ENCODE results near the gene IQCK. TPM values are rescaled to one million over a fixed set of nuclear protein-coding genes. Genes with fewer than 3 reads are reported as not detected.
A peak's percentile ranks its signal among the peaks of the same experiment; 100 is the strongest.

IQCK gene
- total and polyA plus RNA-seq, 5 experiments from 2014 or later, result 1.7 to 3.1 (median 2.3) TPM

GRCh38 chr16:19858340-19859018 lies 140.4 kb downstream of the IQCK start:
- no peak overlapping the region for H3K27ac Mint-ChIP-seq
- POLR2A ChIA-PET, result no interaction called here
- ATAC-seq, result no peak

DNA sequence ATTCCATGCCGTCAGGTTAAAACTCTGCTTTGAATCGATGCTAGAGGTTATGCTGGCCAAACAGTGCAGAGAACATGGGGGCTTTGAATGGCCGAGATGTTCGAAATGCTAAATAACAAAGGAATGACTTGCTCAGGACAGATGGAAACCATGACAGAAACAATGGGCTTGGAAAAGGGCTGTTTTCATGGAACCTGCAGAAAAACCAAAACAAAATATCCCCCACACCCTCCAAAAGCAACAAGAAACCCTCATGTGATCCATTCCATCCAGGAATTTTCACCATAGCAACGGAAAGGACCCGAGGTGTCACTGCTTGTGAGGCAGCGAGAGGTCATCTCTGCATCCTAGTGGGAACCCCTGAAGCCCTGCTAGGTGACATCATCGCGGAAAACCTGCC lies 141.1 kb downstream of the IQCK start:
- DNase-seq (no peak), ATAC-seq (no peak)
- Mint-ChIP-seq H3K27ac (no peak overlapping the region), H3K36me3 (no peaks in the 10 kb centered on the region), H3K4me3 (no peak overlapping the region), H3K9me3 (no peaks in the 10 kb centered on the region), H3K4me1 (no peaks in the 10 kb centered on the region), H3K27me3 (peaks cover 0 to 1% (median 0%) of the 10 kb centered on the region in 5 donors)
- POLR2A ChIA-PET, result no interaction called here

More at GRCh38 chr16:19858340-19859018, 140.4 kb downstream of the IQCK start:
- peaks cover 0 to 1% (median 0%) of the 10 kb centered on the region in 5 donors for H3K27me3 Mint-ChIP-seq
- no peak for DNase-seq
- no peaks in the 10 kb centered on the region for H3K36me3 Mint-ChIP-seq
- no peaks in the 10 kb centered on the region for H3K9me3 Mint-ChIP-seq
- H3K4me1 Mint-ChIP-seq, result no peaks in the 10 kb centered on the region
- no peak overlapping the region for H3K4me3 Mint-ChIP-seq

DNA sequence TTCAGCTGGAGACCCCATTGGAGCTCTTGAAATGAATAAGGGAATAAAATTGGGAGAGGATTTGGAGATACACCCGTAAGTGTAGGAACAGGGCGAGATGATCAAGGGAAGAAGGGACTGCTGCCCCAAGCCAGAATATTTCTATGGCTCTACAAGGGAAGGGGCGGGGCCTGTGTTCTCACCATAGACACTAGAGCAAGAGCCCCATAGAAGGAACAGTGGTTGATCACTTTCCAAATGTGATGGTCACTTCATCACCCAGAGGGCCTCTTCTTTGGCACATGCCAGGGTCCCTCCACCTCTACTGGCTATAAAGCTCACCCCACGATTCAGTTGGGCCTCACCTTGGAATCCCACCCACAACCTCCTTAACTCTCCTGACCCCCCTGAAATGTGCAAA lies 141.5 kb downstream of the IQCK start:
- H3K27ac Mint-ChIP-seq, result no peak overlapping the region
- H3K9me3 Mint-ChIP-seq, result no peaks in the 10 kb centered on the region
- ATAC-seq, result no peak
- H3K4me1 Mint-ChIP-seq, result no peaks in the 10 kb centered on the region
- no peak for DNase-seq
- POLR2A ChIA-PET, result no interaction called here
- H3K27me3 Mint-ChIP-seq, result peaks cover 0 to 1% (median 0%) of the 10 kb centered on the region in 5 donors
- H3K36me3 Mint-ChIP-seq, result no peaks in the 10 kb centered on the region
- no peak overlapping the region for H3K4me3 Mint-ChIP-seq

DNA sequence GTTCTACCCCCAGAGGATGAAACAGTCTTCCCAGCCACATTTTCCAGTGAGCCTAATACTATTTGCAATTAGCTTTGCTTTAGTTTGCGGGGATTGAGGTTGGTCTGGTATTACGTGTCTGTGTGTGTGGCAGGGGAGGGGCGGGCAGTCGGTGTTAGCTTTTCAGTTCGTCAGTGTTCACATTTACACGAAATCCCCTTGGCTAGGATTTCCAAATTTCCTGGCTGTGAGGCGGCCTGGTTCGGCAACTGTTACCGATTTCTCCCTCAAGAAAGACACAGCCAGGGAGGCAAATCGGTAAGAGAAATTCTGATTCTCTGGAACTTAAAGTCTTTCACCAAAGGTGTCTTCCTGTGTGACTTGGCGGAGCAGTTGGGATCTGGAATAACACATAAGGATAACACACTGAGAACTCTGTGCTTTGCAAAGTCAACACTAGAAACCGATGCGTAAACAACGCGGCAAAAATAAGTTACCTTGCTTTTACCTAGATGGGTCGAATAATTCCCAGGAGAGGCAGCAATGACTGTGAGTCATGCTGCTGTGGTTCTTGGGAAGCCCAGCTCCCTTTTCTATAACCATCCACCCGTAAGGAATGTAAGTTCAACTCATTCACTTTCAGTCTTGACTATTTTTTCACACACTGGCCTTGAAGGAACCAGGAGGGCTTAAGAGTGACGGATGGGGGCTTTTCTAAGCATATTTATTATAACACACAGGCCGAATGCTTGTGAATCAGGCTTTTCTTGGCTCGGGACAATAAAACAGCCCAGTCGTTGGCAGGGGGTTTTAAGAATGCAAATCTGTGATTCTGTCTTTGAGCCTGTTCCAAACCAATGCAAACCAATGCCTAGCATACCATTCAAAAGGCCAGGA lies 142.3 kb downstream of the IQCK start:
- Mint-ChIP-seq H3K36me3 (no peaks in the 10 kb centered on the region), H3K27me3 (peaks cover 0 to 1% (median 0%) of the 10 kb centered on the region in 5 donors), H3K4me1 (no peaks in the 10 kb centered on the region), H3K4me3 (no peak overlapping the region), H3K9me3 (no peaks in the 10 kb centered on the region), H3K27ac (no peak overlapping the region)
- POLR2A ChIA-PET, result no interaction called here
- no peak for ATAC-seq
- DNase-seq, result no peak

- Mint-ChIP-seq H3K9me3 (no peaks in the 10 kb centered on the region), H3K36me3 (no peaks in the 10 kb centered on the region), H3K27ac (peak overlapping the region in 1 of 10 donors; percentile 7), H3K27me3 (peaks cover 0 to 1% (median 0%) of the 10 kb centered on the region in 5 donors), H3K4me3 (no peak overlapping the region), H3K4me1 (no peaks in the 10 kb centered on the region)
- no peak for ATAC-seq
- DNase-seq, result no peak
- POLR2A ChIA-PET, result no interaction called here
Observed at GRCh38 chr16:19861133-19861532, 143.1 kb downstream of the IQCK start.

- ATAC-seq (no peak), DNase-seq (no peak)
- POLR2A ChIA-PET, result no interaction called here
- no peak overlapping the region for H3K27ac Mint-ChIP-seq
- no peaks in the 10 kb centered on the region for H3K9me3 Mint-ChIP-seq
- H3K36me3 Mint-ChIP-seq, result no peaks in the 10 kb centered on the region
- peaks cover 0 to 1% (median 0%) of the 10 kb centered on the region in 5 donors for H3K27me3 Mint-ChIP-seq
- H3K4me1 Mint-ChIP-seq, result no peaks in the 10 kb centered on the region
- no peak overlapping the region for H3K4me3 Mint-ChIP-seq
Observed at GRCh38 chr16:19861811-19862327, 143.8 kb downstream of the IQCK start.

GRCh38 chr16:19863990-19864389 lies 145.9 kb downstream of the IQCK start:
- POLR2A ChIA-PET, result no interaction called here
- Mint-ChIP-seq H3K27me3 (peaks cover 0 to 8% (median 3%) of the 10 kb centered on the region in 5 donors), H3K27ac (no peak overlapping the region), H3K4me3 (no peak overlapping the region), H3K36me3 (no peaks in the 10 kb centered on the region), H3K9me3 (no peaks in the 10 kb centered on the region), H3K4me1 (no peaks in the 10 kb centered on the region)
- no peak for DNase-seq
- no peak for ATAC-seq

GRCh38 chr16:19864566-19864965 lies 146.5 kb downstream of the IQCK start:
- ATAC-seq, result no peak
- POLR2A ChIA-PET, result no interaction called here
- no peak for DNase-seq
- Mint-ChIP-seq H3K27me3 (peaks cover 0 to 8% (median 3%) of the 10 kb centered on the region in 5 donors), H3K36me3 (no peaks in the 10 kb centered on the region), H3K4me3 (no peak overlapping the region), H3K4me1 (no peaks in the 10 kb centered on the region), H3K9me3 (no peaks in the 10 kb centered on the region), H3K27ac (peak overlapping the region in 1 of 10 donors; percentile 41)

- POLR2A ChIA-PET, result no interaction called here
- Mint-ChIP-seq H3K9me3 (no peaks in the 10 kb centered on the region), H3K27me3 (peaks cover 0 to 8% (median 3%) of the 10 kb centered on the region in 5 donors), H3K4me1 (no peaks in the 10 kb centered on the region), H3K4me3 (no peak overlapping the region), H3K27ac (no peak overlapping the region), H3K36me3 (no peaks in the 10 kb centered on the region)
- ATAC-seq (no peak), DNase-seq (peak in 1 of 10 donors; percentile 41)
Observed at GRCh38 chr16:19868421-19868820, 150.3 kb downstream of the IQCK start.

DNA sequence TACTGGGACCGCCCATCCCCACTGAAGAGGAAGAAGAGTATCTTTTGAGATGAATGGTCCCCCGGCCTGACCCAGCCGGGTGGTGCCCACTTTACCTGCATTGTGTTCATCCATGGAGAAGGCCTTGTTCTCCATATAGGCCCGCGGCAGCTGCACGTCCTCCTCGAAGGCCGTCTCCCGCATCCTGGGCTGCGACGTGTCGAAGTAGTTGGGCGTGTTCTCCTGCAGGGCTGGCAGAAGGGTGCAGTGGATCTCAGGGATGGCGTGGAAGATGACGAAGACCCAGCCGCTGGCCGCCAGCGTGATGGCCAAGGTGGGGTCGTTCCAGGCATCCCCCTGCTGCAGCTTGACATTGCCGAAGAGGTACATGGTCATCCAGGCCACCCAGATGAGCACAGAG lies 153.7 kb downstream of the IQCK start:
- H3K36me3 Mint-ChIP-seq, result no peaks in the 10 kb centered on the region
- POLR2A ChIA-PET, result no interaction called here
- ATAC-seq (no peak), DNase-seq (peak in 1 of 10 donors; percentile 44)
- H3K27ac Mint-ChIP-seq, result peak overlapping the region in 1 of 10 donors; percentile 33
- H3K27me3 Mint-ChIP-seq, result peaks cover 0 to 18% (median 4%) of the 10 kb centered on the region in 5 donors
- no peaks in the 10 kb centered on the region for H3K9me3 Mint-ChIP-seq
- peaks cover 0 to 4% (median 0%) of the 10 kb centered on the region in 4 donors for H3K4me1 Mint-ChIP-seq
- H3K4me3 Mint-ChIP-seq, result peak overlapping the region in 1 of 10 donors; percentile 14

DNA sequence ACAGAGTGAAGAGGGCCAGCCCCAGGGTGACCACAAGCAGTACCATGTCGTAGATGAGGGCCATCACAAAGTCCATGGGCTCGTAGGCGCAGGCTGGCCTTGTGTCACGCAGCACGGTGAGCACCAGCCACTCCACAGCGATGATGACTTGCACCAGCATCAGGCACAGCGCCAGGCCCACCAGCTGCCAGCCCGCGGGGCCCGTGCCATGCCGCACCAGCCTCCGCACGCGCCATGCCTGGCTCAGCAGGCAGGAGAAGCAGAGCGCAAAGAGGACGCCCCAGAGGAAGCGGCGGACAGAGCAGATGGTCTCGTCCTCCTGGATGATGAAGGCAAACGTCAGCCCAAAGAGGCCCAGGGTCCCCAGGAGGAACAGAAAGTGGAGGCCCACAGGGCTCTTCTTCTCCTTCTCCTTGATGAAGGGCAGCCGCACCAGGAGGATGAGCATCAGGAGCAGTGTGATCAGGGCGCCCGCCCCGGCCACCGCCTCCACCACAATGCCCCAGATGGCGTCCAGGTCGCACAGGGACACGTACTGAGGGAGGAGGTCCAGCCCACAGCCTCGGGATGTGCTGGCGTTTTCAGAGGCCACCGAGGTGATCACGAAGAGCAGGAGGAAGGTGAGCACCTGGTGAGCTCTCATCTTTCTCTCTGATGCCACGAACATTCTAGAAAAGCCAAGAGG lies 154.2 kb downstream of the IQCK start:
- H3K9me3 Mint-ChIP-seq, result no peaks in the 10 kb centered on the region
- DNase-seq (no peak), ATAC-seq (no peak)
- H3K27ac Mint-ChIP-seq, result no peak overlapping the region
- no peak overlapping the region for H3K4me3 Mint-ChIP-seq
- POLR2A ChIA-PET, result no interaction called here
- H3K27me3 Mint-ChIP-seq, result peaks cover 0 to 24% (median 4%) of the 10 kb centered on the region in 5 donors
- H3K4me1 Mint-ChIP-seq, result peaks cover 0 to 4% (median 0%) of the 10 kb centered on the region in 4 donors
- H3K36me3 Mint-ChIP-seq, result no peaks in the 10 kb centered on the region

DNA sequence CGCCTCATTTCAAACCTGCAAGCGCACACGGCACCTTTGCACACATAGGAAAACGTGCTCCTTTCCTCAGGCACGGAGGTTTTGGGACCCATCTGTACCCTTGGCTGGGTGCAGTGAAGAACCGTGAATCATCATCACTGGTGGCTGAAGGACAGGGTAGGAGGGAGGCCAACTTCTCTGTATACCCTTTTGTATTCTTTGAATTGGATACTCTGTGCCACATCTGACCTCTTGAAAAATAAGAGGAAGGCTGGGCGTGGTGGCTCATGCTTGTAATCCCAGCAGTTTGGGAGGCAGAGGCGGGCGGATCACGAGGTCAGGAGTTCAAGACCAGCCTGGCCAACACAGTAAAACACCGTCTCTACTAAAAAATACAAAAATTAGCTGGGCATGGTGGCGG lies 154.9 kb downstream of the IQCK start:
- POLR2A ChIA-PET, result no interaction called here
- H3K4me1 Mint-ChIP-seq, result peaks cover 0 to 4% (median 0%) of the 10 kb centered on the region in 4 donors
- no peak for ATAC-seq

GRCh38 chr16:19874026-19874425 lies 156.0 kb downstream of the IQCK start:
- Mint-ChIP-seq H3K36me3 (no peaks in the 10 kb centered on the region), H3K4me3 (no peak overlapping the region), H3K4me1 (peaks cover 0 to 4% (median 0%) of the 10 kb centered on the region in 4 donors), H3K27me3 (peaks cover 0 to 20% (median 6%) of the 10 kb centered on the region in 5 donors), H3K9me3 (no peaks in the 10 kb centered on the region), H3K27ac (no peak overlapping the region)
- DNase-seq (no peak), ATAC-seq (no peak)
- POLR2A ChIA-PET, result no interaction called here

More for the DNA sequence above, 154.9 kb downstream of the IQCK start:
- H3K9me3 Mint-ChIP-seq, result no peaks in the 10 kb centered on the region
- H3K4me3 Mint-ChIP-seq, result no peak overlapping the region
- DNase-seq, result no peak
- peaks cover 0 to 28% (median 8%) of the 10 kb centered on the region in 5 donors for H3K27me3 Mint-ChIP-seq
- no peak overlapping the region for H3K27ac Mint-ChIP-seq
- H3K36me3 Mint-ChIP-seq, result no peaks in the 10 kb centered on the region

Measured in naive thymus-derived CD8-positive, alpha-beta T cell (primary cell).